HepG2 (cell line): Measurements from ENCODE around the gene PTRH2. TPM values are rescaled to one million over a fixed set of nuclear protein-coding genes. Genes with fewer than 3 reads are reported as not detected.
A peak's percentile ranks its signal among the peaks of the same experiment; 100 is the strongest.

Source experiments
- ARID5B ChIP-seq: IDR thresholded peaks from 2 replicates; pipeline ENCODE4 v1.4.0; 2020; ENCODE audit warnings: mild to moderate bottlenecking, missing genetic modification reagents
- CREM ChIP-seq, 2 experiments: sonication (generic) in 1 of 2; formaldehyde crosslinking in 1 of 2; IDR thresholded peaks; 2 replicates each; pipeline versions ENCODE4 v1.4.0 to v1.6.1; 2016 to 2020; ENCODE audit warnings: antibody characterized with exemption in 1 of 2, mild to moderate bottlenecking in 1 of 2, missing genetic modification reagents in 1 of 2
- ELF3 ChIP-seq: IDR thresholded peaks from 2 replicates; pipeline ENCODE4 v1.6.1; 2016; ENCODE audit warnings: missing genetic modification reagents, missing compliant biosample characterization
- FOSL1 ChIP-seq: sonication (generic); formaldehyde crosslinking; IDR thresholded peaks from 2 replicates; pipeline ENCODE4 v1.9.0; 2021; ENCODE audit warnings: missing genetic modification reagents, borderline replicate concordance
- FOXA3 ChIP-seq: IDR thresholded peaks from 2 replicates; pipeline ENCODE4 v1.6.1; 2016; ENCODE audit warnings: missing genetic modification reagents, missing compliant biosample characterization
- FOXP1 ChIP-seq, 2 experiments: fragments of 450-650 bp in 1 of 2; IDR thresholded peaks; 2 replicates each; pipeline ENCODE4 v1.6.1; 2017 to 2018; ENCODE audit warnings: antibody characterized with exemption in 1 of 2
- FOXP4 ChIP-seq: sonication (generic); formaldehyde crosslinking; IDR thresholded peaks from 2 replicates; pipeline ENCODE4 v1.4.0; 2020; ENCODE audit warnings: missing genetic modification reagents
- GATAD2A ChIP-seq: IDR thresholded peaks from 2 replicates; pipeline ENCODE4 v1.6.1; 2016
- GTF2F1 ChIP-seq: fragments of 150-350 bp; IDR thresholded peaks from 2 replicates; pipeline ENCODE4 v1.6.1; 2014; ENCODE audit warnings: low read length
- JUNB ChIP-seq: sonication (generic); formaldehyde crosslinking; IDR thresholded peaks from 2 replicates; pipeline ENCODE4 v1.8.0; 2022; ENCODE audit warnings: missing genetic modification reagents, mild to moderate bottlenecking, borderline replicate concordance
- MED1 ChIP-seq: sonication (generic); formaldehyde crosslinking; IDR thresholded peaks from 2 replicates; pipeline ENCODE4 v1.4.0; 2020; ENCODE audit warnings: missing genetic modification reagents
- NCOA2 ChIP-seq: sonication (generic); formaldehyde crosslinking; IDR thresholded peaks from 2 replicates; pipeline ENCODE4 v1.8.0; 2022; ENCODE audit warnings: inconsistent platforms
- NFKBIZ ChIP-seq: IDR thresholded peaks from 2 replicates; pipeline ENCODE4 v1.6.1; 2018; ENCODE audit warnings: missing genetic modification reagents, missing compliant biosample characterization
- PPARG ChIP-seq: conservative IDR thresholded peaks from 2 replicates; pipeline ENCODE4 v1.6.1; 2016; ENCODE audit warnings: missing biosample characterization, missing genetic modification reagents
- SMARCC2 ChIP-seq: fragments of 450-650 bp; IDR thresholded peaks from 2 replicates; pipeline ENCODE4 v1.6.1; 2017; ENCODE audit warnings: antibody characterized with exemption, mild to moderate bottlenecking
- SOX13 ChIP-seq, 3 experiments: fragments of 450-650 bp in 1 of 3; sonication (generic) in 1 of 3; formaldehyde crosslinking in 1 of 3; IDR thresholded peaks in 2 of 3; conservative IDR thresholded peaks in 1 of 3; 2 replicates each; pipeline versions ENCODE4 v1.5.0 to v1.6.1; 2016 to 2020; ENCODE audit warnings: antibody characterized with exemption in 1 of 3, mild to moderate bottlenecking in 1 of 3, missing compliant biosample characterization in 1 of 3, missing genetic modification reagents in 1 of 3, moderate library complexity in 1 of 3
- ZNF33B ChIP-seq: sonication (generic); formaldehyde crosslinking; IDR thresholded peaks from 2 replicates; pipeline ENCODE4 v1.5.1; 2020; ENCODE audit warnings: mild to moderate bottlenecking, missing genetic modification reagents
- ZNF772 ChIP-seq: sonication (generic); formaldehyde crosslinking; IDR thresholded peaks from 2 replicates; pipeline ENCODE4 v1.5.0; 2020; ENCODE audit warnings: mild to moderate bottlenecking, missing genetic modification reagents
- polyA plus RNA-seq, 8 experiments: library from polyadenylated mRNA; depleted of rRNA in 3 of 8; stranded (reverse) in 7 of 8; unstranded in 1 of 8; fragments of >200 nt; fragmentation: Illumina TruSeq in 4 of 8; extraction: Trizol in 4 of 8; gene quantifications; 2 replicates each; pipeline versions ENCODE4 v1.2.1 to v1.2.3, GENCODE V29; 2011 to 2016; ENCODE audit warnings: low read depth in 4 of 8, missing spikeins in 1 of 8, mixed read lengths in 1 of 8; ENCODE audit not compliant: insufficient read depth in 1 of 8
- total RNA-seq, 5 experiments: library from RNA; depleted of rRNA; stranded (reverse); fragments of >200 nt; fragmentation: Illumina TruSeq; extraction: Trizol; gene quantifications; 2 replicates each; pipeline ENCODE4 v1.2.3, GENCODE V29; 2016; ENCODE audit warnings: low read depth in 1 of 5
- TF ChIP-seq, protein P1 (sequence below): sonication (generic); formaldehyde crosslinking; conservative IDR thresholded peaks from 2 replicates; pipeline ENCODE4 v1.4.0; 2020; ENCODE audit warnings: missing genetic modification reagents
- TF ChIP-seq, protein P2 (sequence below): sonication (generic); formaldehyde crosslinking; IDR thresholded peaks from 2 replicates; pipeline ENCODE4 v1.5.1; 2020; ENCODE audit warnings: mild to moderate bottlenecking, missing genetic modification reagents, moderate library complexity

PTRH2 gene
- total and polyA plus RNA-seq, 2 of the 13 experiments (the other 11 are each of a cell fraction or from before 2014, with no cell fraction given): 67.7 to 83.3 TPM

GRCh38 chr17:59754552-59754951, 47.3 kb upstream of the PTRH2 start (continued):
- TF ChIP-seq, protein P1, sequence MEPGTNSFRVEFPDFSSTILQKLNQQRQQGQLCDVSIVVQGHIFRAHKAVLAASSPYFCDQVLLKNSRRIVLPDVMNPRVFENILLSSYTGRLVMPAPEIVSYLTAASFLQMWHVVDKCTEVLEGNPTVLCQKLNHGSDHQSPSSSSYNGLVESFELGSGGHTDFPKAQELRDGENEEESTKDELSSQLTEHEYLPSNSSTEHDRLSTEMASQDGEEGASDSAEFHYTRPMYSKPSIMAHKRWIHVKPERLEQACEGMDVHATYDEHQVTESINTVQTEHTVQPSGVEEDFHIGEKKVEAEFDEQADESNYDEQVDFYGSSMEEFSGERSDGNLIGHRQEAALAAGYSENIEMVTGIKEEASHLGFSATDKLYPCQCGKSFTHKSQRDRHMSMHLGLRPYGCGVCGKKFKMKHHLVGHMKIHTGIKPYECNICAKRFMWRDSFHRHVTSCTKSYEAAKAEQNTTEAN: 0 out of 2 replicates have a peak, but pooled peaks have one; percentile 40
- TF ChIP-seq FOXP1 (IDR thresholded peaks at IDR 0.05) (no peak), FOXP1 (CRISPR knock-in tag; IDR thresholded peaks at IDR 0.05) (peak; percentile 53; the same call in 1 of the 2 replicates), NCOA2 (CRISPR knock-in tag) (peak; percentile 93), SMARCC2 (peak; percentile 18; the same call in 1 of the 2 replicates), MED1 (CRISPR knock-in tag) (peak; percentile 96), GTF2F1 (no peak), ZNF772 (no peak), GATAD2A (CRISPR knock-in tag) (peak; percentile 97), FOSL1 (CRISPR knock-in tag) (peak; percentile 92), SOX13 (IDR thresholded peaks at IDR 0.05) (0 out of 2 replicates have a peak, but pooled peaks have one; percentile 47), SOX13 (CRISPR knock-in tag; conservative IDR thresholded peaks at IDR 0.05 in 1 of 2, IDR thresholded peaks at IDR 0.05 in 1 of 2) (peak in 1 of 2 experiments; percentile 83; a peak in 2 of 4 replicates), CREM (IDR thresholded peaks at IDR 0.05) (peak; percentile 82), CREM (CRISPR knock-in tag; IDR thresholded peaks at IDR 0.05) (no peak), FOXP4 (CRISPR knock-in tag) (peak; percentile 41; the same call in 1 of the 2 replicates), PPARG (CRISPR knock-in tag) (peak; percentile 63; the same call in 1 of the 2 replicates), ZNF33B (CRISPR knock-in tag) (no peak), FOXA3 (CRISPR knock-in tag) (peak; percentile 84), NFKBIZ (CRISPR knock-in tag) (no peak), ARID5B (CRISPR knock-in tag) (peak; percentile 97), ELF3 (CRISPR knock-in tag) (peak; percentile 86), JUNB (peak; percentile 94; the same call in 1 of the 2 replicates)
- TF ChIP-seq, protein P2, sequence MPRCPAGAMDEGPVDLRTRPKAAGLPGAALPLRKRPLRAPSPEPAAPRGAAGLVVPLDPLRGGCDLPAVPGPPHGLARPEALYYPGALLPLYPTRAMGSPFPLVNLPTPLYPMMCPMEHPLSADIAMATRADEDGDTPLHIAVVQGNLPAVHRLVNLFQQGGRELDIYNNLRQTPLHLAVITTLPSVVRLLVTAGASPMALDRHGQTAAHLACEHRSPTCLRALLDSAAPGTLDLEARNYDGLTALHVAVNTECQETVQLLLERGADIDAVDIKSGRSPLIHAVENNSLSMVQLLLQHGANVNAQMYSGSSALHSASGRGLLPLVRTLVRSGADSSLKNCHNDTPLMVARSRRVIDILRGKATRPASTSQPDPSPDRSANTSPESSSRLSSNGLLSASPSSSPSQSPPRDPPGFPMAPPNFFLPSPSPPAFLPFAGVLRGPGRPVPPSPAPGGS (CRISPR knock-in tag): no peak
